Activated T-cell treated with anti-CD3 and anti-CD28 coated beads, Interleukin-2, amount 50 U/mL, for 1 hour (primary cell): ENCODE results near the gene PCDHGB4.
"Not testable (repeated sequence)": the region's sequence is repeated elsewhere in the genome, so short reads cannot be mapped to it uniquely, and the experiment has no call there.

Experiments used
- DNase-seq: peaks from one replicate; pipeline ENCODE4 v3.0.0-alpha.2; 2020

PCDHGB4 gene

GRCh38 chr5:141402553-141403243 is 15.2 kb downstream of the PCDHGB4 start, which contains the start of gene PCDHGA9:
Gene PCDHGA9, plus strand, starts transcription at chr5:141402778. Its CDS starts 175 bp downstream, at chr5:141402953.
- DNase-seq = no peak

- DNase-seq = no peak
Measured at GRCh38 chr5:141403387-141403786, 15.9 kb downstream of the PCDHGB4 start.

GRCh38 chr5:141407790-141408505 is 20.4 kb downstream of the PCDHGB4 start, which contains the start of gene PCDHGB6:
Gene PCDHGB6, plus strand, starts transcription at chr5:141408021. Its CDS starts 182 bp downstream, at chr5:141408203.
- peak; percentile 36 for DNase-seq

GRCh38 chr5:141409598-141410306 is 22.3 kb downstream of the PCDHGB4 start:
- DNase-seq = no peak

- DNase-seq = no peak
Measured at GRCh38 chr5:141411575-141411974, 24.1 kb downstream of the PCDHGB4 start.

GRCh38 chr5:141412854-141413539 is 25.5 kb downstream of the PCDHGB4 start, which contains the start of gene PCDHGA10:
Gene PCDHGA10, plus strand, starts transcription at chr5:141412987. Its CDS starts 189 bp downstream, at chr5:141413176.
- DNase-seq = peak; percentile 55

GRCh38 chr5:141413540-141414069 is 26.1 kb downstream of the PCDHGB4 start:
- DNase-seq = no peak

- not testable (repeated sequence) for DNase-seq
Measured at GRCh38 chr5:141414548-141415274, 27.2 kb downstream of the PCDHGB4 start.

- not testable (repeated sequence) for DNase-seq
Measured at GRCh38 chr5:141415275-141415618, 27.7 kb downstream of the PCDHGB4 start.

GRCh38 chr5:141417494-141418172 is 30.1 kb downstream of the PCDHGB4 start, which contains the start of gene PCDHGB7:
Gene PCDHGB7, plus strand, starts transcription at chr5:141417677. Its CDS starts 183 bp downstream, at chr5:141417860.
- not testable (repeated sequence) for DNase-seq

- no peak for DNase-seq
Measured at GRCh38 chr5:141419074-141419880, 31.8 kb downstream of the PCDHGB4 start.

GRCh38 chr5:141420855-141421488 is 33.5 kb downstream of the PCDHGB4 start, which contains the start of gene PCDHGA11:
Gene PCDHGA11, plus strand, starts transcription at chr5:141421051. Its CDS starts 177 bp downstream, at chr5:141421228.
- DNase-seq = no peak

- DNase-seq = no peak
Measured at GRCh38 chr5:141421489-141421855, 34.0 kb downstream of the PCDHGB4 start.

- DNase-seq = no peak
Measured at GRCh38 chr5:141422742-141423291, 35.3 kb downstream of the PCDHGB4 start.

GRCh38 chr5:141427783-141428426 is 40.4 kb downstream of the PCDHGB4 start:
- no peak for DNase-seq

- no peak for DNase-seq
Measured at GRCh38 chr5:141430332-141431113, 43.0 kb downstream of the PCDHGB4 start, which contains the start of gene PCDHGA12. Gene PCDHGA12, plus strand, starts transcription at chr5:141430507. Its CDS starts 253 bp downstream, at chr5:141430760.

- DNase-seq = no peak
Measured at GRCh38 chr5:141431286-141431685, 43.8 kb downstream of the PCDHGB4 start.

GRCh38 chr5:141432308-141432707 is 44.8 kb downstream of the PCDHGB4 start:
- not testable (repeated sequence) for DNase-seq
